GM23338 (cell line): ENCODE measurements around the gene DGKE.

ENCODE experiments used
- CREB1 ChIP-seq: fragments of 250-450 bp; sonication (Bioruptor Pico); IDR thresholded peaks from 2 replicates; pipeline ENCODE4 v1.5.0; 2020; ENCODE audit warnings: low read depth, mild to moderate bottlenecking, moderate library complexity
- CTCF ChIP-seq, 2 experiments: fragments of 200-600 bp in 1 of 2; sonication (generic) in 1 of 2; conservative IDR thresholded peaks; 2 replicates each; pipeline versions ENCODE4 v1.5.1 to v1.6.1; 2016 to 2017; ENCODE audit warnings: antibody characterized with exemption in 2 of 2, low read depth in 2 of 2, mild to moderate bottlenecking in 2 of 2, moderate library complexity in 1 of 2
- EZH2 ChIP-seq: fragments of 200-600 bp; sonication (generic); IDR thresholded peaks from one replicate; pipeline ENCODE4 v1.8.0; 2017; ENCODE audit warnings: antibody characterized with exemption, mild to moderate bottlenecking, low read depth; ENCODE audit not compliant: unreplicated experiment
- EZH2phosphoT487 ChIP-seq: fragments of 200-600 bp; sonication (generic); IDR thresholded peaks from one replicate; pipeline ENCODE4 v1.8.1; 2018; ENCODE audit warnings: antibody characterized with exemption; ENCODE audit not compliant: unreplicated experiment
- JUNB ChIP-seq: IDR thresholded peaks from one replicate; pipeline ENCODE4 v1.6.1; 2016; ENCODE audit warnings: antibody characterized with exemption; ENCODE audit not compliant: unreplicated experiment
- NANOG ChIP-seq: IDR thresholded peaks from 2 replicates; pipeline ENCODE4 v1.6.1; 2016; ENCODE audit warnings: antibody characterized with exemption, borderline replicate concordance
- POLR2AphosphoS5 ChIP-seq: IDR thresholded peaks from 2 replicates; pipeline ENCODE4 v1.6.1; 2016; ENCODE audit warnings: antibody characterized with exemption, low read depth
- REST ChIP-seq: IDR thresholded peaks from one replicate; pipeline ENCODE4 v1.6.1; 2018; ENCODE audit warnings: antibody characterized with exemption; ENCODE audit not compliant: unreplicated experiment
- STAT1 ChIP-seq: IDR thresholded peaks from one replicate; pipeline ENCODE4 v1.6.1; 2016; ENCODE audit warnings: antibody characterized with exemption; ENCODE audit not compliant: unreplicated experiment
- ZNF114 ChIP-seq: fragments of 250-450 bp; sonication (Bioruptor Pico); IDR thresholded peaks from 2 replicates; pipeline ENCODE4 v1.5.0; 2020; ENCODE audit warnings: mild to moderate bottlenecking, moderate library complexity
- ZNF331 ChIP-seq: fragments of 250-450 bp; sonication (Bioruptor Pico); IDR thresholded peaks from 2 replicates; pipeline ENCODE4 v1.5.0; 2020; ENCODE audit warnings: low read depth, mild to moderate bottlenecking, moderate library complexity
- ZNF462 ChIP-seq: fragments of 250-450 bp; sonication (Bioruptor Pico); IDR thresholded peaks from 2 replicates; pipeline ENCODE4 v1.5.0; 2020; ENCODE audit warnings: mild to moderate bottlenecking, moderate library complexity
- TF ChIP-seq, protein P1 (sequence below): IDR thresholded peaks from 2 replicates; pipeline ENCODE4 v1.6.1; 2016; ENCODE audit warnings: antibody characterized with exemption

GRCh38 chr17:56879280-56879679, 45.3 kb downstream of the DGKE start:
- TF ChIP-seq CTCF (conservative IDR thresholded peaks at IDR 0.05; ENCODE audit: low read depth in 2 of 2) (peak in 1 of 2 experiments; percentile 10; a peak in 1 of 4 replicates), REST (no peak), EZH2 (no peak), EZH2phosphoT487 (no peak), ZNF114 (CRISPR knock-in tag) (no peak), POLR2AphosphoS5 (no peak), CREB1 (no peak), JUNB (no peak), ZNF331 (CRISPR knock-in tag) (no peak), ZNF462 (CRISPR knock-in tag) (no peak), NANOG (no peak), STAT1 (no peak)
- TF ChIP-seq, protein P1, sequence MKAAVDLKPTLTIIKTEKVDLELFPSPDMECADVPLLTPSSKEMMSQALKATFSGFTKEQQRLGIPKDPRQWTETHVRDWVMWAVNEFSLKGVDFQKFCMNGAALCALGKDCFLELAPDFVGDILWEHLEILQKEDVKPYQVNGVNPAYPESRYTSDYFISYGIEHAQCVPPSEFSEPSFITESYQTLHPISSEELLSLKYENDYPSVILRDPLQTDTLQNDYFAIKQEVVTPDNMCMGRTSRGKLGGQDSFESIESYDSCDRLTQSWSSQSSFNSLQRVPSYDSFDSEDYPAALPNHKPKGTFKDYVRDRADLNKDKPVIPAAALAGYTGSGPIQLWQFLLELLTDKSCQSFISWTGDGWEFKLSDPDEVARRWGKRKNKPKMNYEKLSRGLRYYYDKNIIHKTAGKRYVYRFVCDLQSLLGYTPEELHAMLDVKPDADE: no peak
